B cell (primary cell): ENCODE data around the gene PARD3. TPM values are rescaled to one million over a fixed set of nuclear protein-coding genes. Genes with fewer than 3 reads are reported as not detected.

ENCODE experiments used
- ATAC-seq: fragments of 200-7000 bp; cut with Tn5 transposase; one replicate; pipeline ENCODE4 v1.10.0; 2021; ENCODE audit warnings: low read depth, mild to moderate bottlenecking, moderate number of reproducible peaks, moderate library complexity
- CTCF ChIA-PET: fragments of 350-600 bp; sonication (Branson Sonifier 250); formaldehyde crosslinking; loops from one replicate; lab custom pipeline; 2021; ENCODE audit warnings: antibody characterized with exemption, inconsistent platforms; lab: Charles Lee
- POLR2A ChIA-PET: fragments of 350-600 bp; sonication (Branson Sonifier 250); formaldehyde crosslinking; loops from one replicate; lab custom pipeline; 2021; ENCODE audit warnings: antibody characterized with exemption; lab: Charles Lee
- DNase-seq: peaks from one replicate; pipeline ENCODE4 v3.0.0; 2013
- H2AFZ ChIP-seq: 2 replicates; pipeline ENCODE4 v1.6.1; 2012; ENCODE audit warnings: mild to moderate bottlenecking, low read depth, low read length; ENCODE audit not compliant: insufficient read depth, poor library complexity, severe bottlenecking
- H3K27ac ChIP-seq, 2 donors: 1 replicate in 1 of 2; 2 replicates in 1 of 2; pipeline ENCODE4 v1.5.1; 2012 to 2013; ENCODE audit warnings: low read length in 2 of 2, mild to moderate bottlenecking in 2 of 2, moderate library complexity in 1 of 2
- H3K27me3 ChIP-seq, 4 experiments: fragments of 200-600 bp in 1 of 4; sonication (generic) in 1 of 4; replicated peaks in 1 of 4; 1 replicate in 2 of 4; 2 replicates in 2 of 4; pipeline versions ENCODE4 v1.6.1 to v1.7.0; 2013 to 2016; ENCODE audit warnings: low read length in 3 of 4, mild to moderate bottlenecking in 2 of 4, mixed read lengths in 1 of 4, moderate library complexity in 1 of 4; ENCODE audit not compliant: insufficient read depth in 4 of 4, control insufficient read depth in 3 of 4; ENCODE audit errors: control extremely low read depth in 1 of 4
- H3K36me3 ChIP-seq, 2 experiments: replicated peaks in 1 of 2; 1 replicate in 1 of 2; 2 replicates in 1 of 2; pipeline versions ENCODE4 v1.6.1 to v1.7.1; 2013; ENCODE audit warnings: low read length in 1 of 2; ENCODE audit not compliant: insufficient read depth in 2 of 2, control insufficient read depth in 1 of 2; ENCODE audit errors: control extremely low read depth in 1 of 2, extremely low read depth in 1 of 2
- H3K4me1 ChIP-seq, 2 donors: fragments of 200-600 bp in 1 of 2; sonication (generic) in 1 of 2; 1 replicate in 1 of 2; 2 replicates in 1 of 2; pipeline versions ENCODE4 v1.5.1 to v1.6.1; 2013 to 2017; ENCODE audit warnings: low read length in 2 of 2; ENCODE audit not compliant: control insufficient read depth in 2 of 2, insufficient read depth in 2 of 2
- H3K4me2 ChIP-seq: replicated peaks from 2 replicates; pipeline ENCODE3; 2012; ENCODE audit warnings: mild to moderate bottlenecking, low read depth, low read length; ENCODE audit not compliant: poor library complexity, severe bottlenecking
- H3K4me3 ChIP-seq, 5 experiments: fragments of 200-600 bp in 1 of 5; sonication (generic) in 1 of 5; 1 replicate in 3 of 5; 2 replicates in 2 of 5; pipeline versions ENCODE4 v1.5.1 to v1.7.0; 2011 to 2016; ENCODE audit warnings: low read length in 4 of 5, mild to moderate bottlenecking in 4 of 5, low read depth in 2 of 5, control low read depth in 1 of 5, moderate library complexity in 1 of 5; ENCODE audit not compliant: insufficient read depth in 1 of 5; ENCODE audit errors: control extremely low read depth in 1 of 5, extremely low read depth in 1 of 5
- H3K79me2 ChIP-seq: fragments of 200-600 bp; sonication (generic); one replicate; pipeline ENCODE4 v1.6.0; 2016; ENCODE audit warnings: low read length; ENCODE audit not compliant: control insufficient read depth, insufficient read depth
- H3K9ac ChIP-seq: fragments of 200-600 bp; sonication (generic); 2 replicates; pipeline ENCODE4 v1.6.1; 2017; ENCODE audit warnings: mild to moderate bottlenecking, low read length, moderate library complexity
- H3K9me3 ChIP-seq, 3 donors: one replicate each; pipeline versions ENCODE4 v1.6.1 to v1.7.1; 2013; ENCODE audit warnings: low read length in 2 of 3; ENCODE audit not compliant: control insufficient read depth in 2 of 3, insufficient read depth in 1 of 3; ENCODE audit errors: control extremely low read depth in 1 of 3
- H4K20me1 ChIP-seq: 2 replicates; pipeline ENCODE4 v1.6.0; 2012; ENCODE audit warnings: mild to moderate bottlenecking, low read length; ENCODE audit not compliant: insufficient read depth, control insufficient read depth, poor library complexity, severe bottlenecking
- H3K27ac Mint-ChIP-seq: one replicate; pipeline ENCODE4 v1.8.0; 2021; ENCODE audit warnings: mixed read lengths
- H3K27me3 Mint-ChIP-seq: one replicate; pipeline ENCODE4 v1.8.0; 2021; ENCODE audit warnings: mixed read lengths
- H3K4me1 Mint-ChIP-seq: one replicate; pipeline ENCODE4 v1.8.0; 2021; ENCODE audit warnings: mixed read lengths
- H3K4me3 Mint-ChIP-seq: one replicate; pipeline ENCODE4 v1.8.0; 2021; ENCODE audit warnings: mixed read lengths
- H3K9me3 Mint-ChIP-seq: one replicate; pipeline ENCODE4 v1.8.0; 2022; ENCODE audit warnings: mixed read lengths; ENCODE audit not compliant: insufficient read depth
- CTCF ChIP-seq: fragments of 200-600 bp; IDR thresholded peaks from one replicate; pipeline ENCODE4 v1.8.0; 2022; ENCODE audit warnings: antibody characterized with exemption, mild to moderate bottlenecking
- EZH2 ChIP-seq: IDR thresholded peaks from 2 replicates; pipeline ENCODE4 v1.6.1; 2012; ENCODE audit warnings: borderline replicate concordance, low read depth, mild to moderate bottlenecking, moderate library complexity, low read length; ENCODE audit not compliant: insufficient read depth, poor library complexity, severe bottlenecking
- WGBS: methylation state at CpG from one replicate; pipeline ENCODE4 v1.1.5; 2013; ENCODE audit warnings: missing lambda C conversion rate; ENCODE audit not compliant: insufficient coverage; 5-methylcytosine and 5-hydroxymethylcytosine counted together
- intact Hi-C: fragments of 100-400 bp; cut with micrococcal nuclease; formaldehyde crosslinking; loops from one replicate; pipeline ENCODE4 v1.10.0; 2022
- polyA plus RNA-seq: library from polyadenylated mRNA; depleted of rRNA; stranded (reverse); fragments of >200 nt; gene quantifications from 2 replicates; pipeline ENCODE4 v1.2.3, GENCODE V29; 2012
- total RNA-seq, 2 donors: library from RNA; stranded (reverse); fragments of 120-200 nt in 1 of 2; gene quantifications; 1 replicate in 1 of 2; 2 replicates in 1 of 2; pipeline versions ENCODE4 v1.2.3 to v1.2.4, GENCODE V29; 2013 to 2022

Gene PARD3
- total and polyA plus RNA-seq, 2 donors (not counting 1 experiment from before 2014, with no cell fraction given) = not detected

DNA sequence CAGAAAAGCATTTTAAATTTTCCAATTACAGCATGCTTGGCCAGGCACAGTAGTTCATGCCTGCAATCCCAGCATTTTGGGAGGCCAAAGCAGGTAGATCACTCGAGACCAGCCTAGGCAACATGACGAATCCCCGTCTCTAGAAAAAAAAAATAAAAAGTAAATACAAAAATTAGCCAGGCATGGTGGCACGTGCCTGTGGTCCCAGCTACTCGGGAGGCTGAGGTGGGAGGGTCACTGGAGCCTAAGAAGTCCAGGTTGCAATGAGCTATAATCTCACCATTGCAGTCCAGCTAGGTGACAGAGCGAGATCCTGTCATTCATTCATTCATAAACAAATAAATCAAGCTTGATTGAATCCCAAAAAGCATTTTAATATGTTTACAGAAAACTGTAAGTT lies 234.9 kb downstream of the PARD3 start:
- 94% methylated on average over 2 of the region's 6 CpGs for WGBS
- DNase-seq (no peak), ATAC-seq (no peak)
- no peak for TF ChIP-seq CTCF
- H4K20me1 ChIP-seq = no peaks in the 10 kb centered on the region
- intact Hi-C loops = no loop called here
- H3K9me3 ChIP-seq = no peaks in the 10 kb centered on the region
- no peaks in the 10 kb centered on the region for H3K9me3 Mint-ChIP-seq
- no peak overlapping the region for H3K4me2 ChIP-seq
- no peaks in the 10 kb centered on the region for H3K36me3 ChIP-seq
- H3K27me3 Mint-ChIP-seq = no peaks in the 10 kb centered on the region
- H3K27ac ChIP-seq = no peak overlapping the region
- no peaks in the 10 kb centered on the region for H3K4me1 Mint-ChIP-seq
- POLR2A ChIA-PET = no interaction called here
- H3K4me1 ChIP-seq = no peaks in the 10 kb centered on the region
- no peak overlapping the region for H3K4me3 ChIP-seq
- H3K27ac Mint-ChIP-seq = no peak overlapping the region
- CTCF ChIA-PET = no interaction called here
- H3K27me3 ChIP-seq = no peaks in the 10 kb centered on the region
- H2AFZ ChIP-seq = no peak overlapping the region
- no peak overlapping the region for H3K9ac ChIP-seq
- no peak overlapping the region for H3K4me3 Mint-ChIP-seq
- no peaks in the 10 kb centered on the region for H3K79me2 ChIP-seq

- H4K20me1 ChIP-seq = no peaks in the 10 kb centered on the region
- intact Hi-C loops = no loop called here
- no peak overlapping the region for H2AFZ ChIP-seq
- Mint-ChIP-seq H3K4me3 (no peak overlapping the region), H3K27ac (no peak overlapping the region), H3K9me3 (no peaks in the 10 kb centered on the region), H3K4me1 (no peaks in the 10 kb centered on the region), H3K27me3 (no peaks in the 10 kb centered on the region)
- H3K27me3 ChIP-seq = no peaks in the 10 kb centered on the region
- TF ChIP-seq EZH2 = no peak
- no peak for TF ChIP-seq CTCF
- H3K9ac ChIP-seq = no peak overlapping the region
- H3K27ac ChIP-seq = no peak overlapping the region
- DNase-seq (no peak), ATAC-seq (no peak)
- WGBS = no CpG with 5 or more reads among the region's 1 CpG
- no peaks in the 10 kb centered on the region for H3K9me3 ChIP-seq
- H3K36me3 ChIP-seq = no peaks in the 10 kb centered on the region
- H3K4me2 ChIP-seq = no peak overlapping the region
- no peak overlapping the region for H3K4me3 ChIP-seq
- H3K4me1 ChIP-seq = no peaks in the 10 kb centered on the region
- no peaks in the 10 kb centered on the region for H3K79me2 ChIP-seq
- ChIA-PET CTCF (interaction anchor here (0.6 kb wide), 1 partner anchor 28 kb away, joined by 3 read pairs; no protein-coding TSS in a partner anchor), POLR2A (no interaction called here)
These were observed 236.6 kb downstream of the PARD3 start for GRCh38 chr10:34578468-34578867.
